OCI-LY3 (cell line): ENCODE results near the gene CCDC80.
A peak's percentile ranks its signal among the peaks of the same experiment; 100 is the strongest.

Experiments
- H2AFZ ChIP-seq: fragments of 200-600, 300-600 bp; shearing (Covaris generic); 2 replicates; pipeline ENCODE4 v1.6.0; 2014; ENCODE audit warnings: antibody characterized with exemption, low read depth, low read length
- H3K27ac ChIP-seq: fragments of 200-600, 300-600 bp; sonication (generic); 2 replicates; pipeline ENCODE4 v1.5.1; 2014; ENCODE audit warnings: mild to moderate bottlenecking, low read length, moderate library complexity, mixed read lengths
- H3K27me3 ChIP-seq: fragments of 200-600, 300-600 bp; sonication (generic); 2 replicates; pipeline ENCODE4 v1.6.1; 2014; ENCODE audit warnings: low read depth, low read length, mixed read lengths
- H3K36me3 ChIP-seq: fragments of 200-600, 300-600 bp; sonication (generic); replicated peaks from 2 replicates; pipeline ENCODE3; 2014; ENCODE audit warnings: low read depth, low read length, mixed read lengths
- H3K4me1 ChIP-seq: fragments of 300-600, 200-600 bp; sonication (generic); 2 replicates; pipeline ENCODE4 v1.6.1; 2014; ENCODE audit warnings: low read length, mixed read lengths
- H3K4me2 ChIP-seq: fragments of 200-600, 300-600 bp; sonication (generic); 2 replicates; pipeline ENCODE4 v1.6.1; 2014; ENCODE audit warnings: low read length, mixed read lengths
- H3K4me3 ChIP-seq: fragments of 300-600, 200-600 bp; sonication (generic); 2 replicates; pipeline ENCODE4 v1.5.1; 2014; ENCODE audit warnings: antibody characterized with exemption, mild to moderate bottlenecking, low read length, moderate library complexity
- H3K79me2 ChIP-seq: fragments of 300-600, 200-600 bp; shearing (Covaris generic); 2 replicates; pipeline ENCODE4 v1.6.1; 2014; ENCODE audit warnings: mild to moderate bottlenecking, low read length, mixed read lengths
- H3K9ac ChIP-seq: fragments of 300-600, 200-600 bp; shearing (Covaris generic); 2 replicates; pipeline ENCODE4 v1.6.0; 2014; ENCODE audit warnings: mild to moderate bottlenecking, low read length, moderate library complexity
- H3K9me3 ChIP-seq: fragments of 200-600, 300-600 bp; shearing (Covaris generic); 2 replicates; pipeline ENCODE4 v1.6.1; 2014; ENCODE audit warnings: low read length, mixed read lengths; ENCODE audit not compliant: insufficient read depth
- H4K20me1 ChIP-seq: fragments of 200-600, 300-600 bp; sonication (generic); 2 replicates; pipeline ENCODE4 v1.6.1; 2016; ENCODE audit warnings: low read length, mixed read lengths; ENCODE audit not compliant: insufficient read depth
- CTCF ChIP-seq: fragments of 200-600, 300-600 bp; sonication (generic); IDR thresholded peaks from 2 replicates; pipeline ENCODE4 v1.5.1; 2014; ENCODE audit warnings: antibody characterized with exemption, low read length, low read depth
- EZH2phosphoT487 ChIP-seq: fragments of 200-600 bp; shearing (Covaris generic); IDR thresholded peaks from 2 replicates; pipeline ENCODE4 v1.6.1; 2018; ENCODE audit warnings: antibody characterized with exemption, mixed run types, low read depth

Gene CCDC80

GRCh38 chr3:112634786-112635541 lies 6.0 kb downstream of the CCDC80 start:
- peak overlapping the region; percentile 22 for H3K4me3 ChIP-seq
- peaks cover 6% of the 10 kb centered on the region for H3K36me3 ChIP-seq
- peak overlapping the region; percentile 9; the same call in 1 of the 2 replicates for H3K9ac ChIP-seq
- no peaks in the 10 kb centered on the region for H3K79me2 ChIP-seq
- peaks cover 63% of the 10 kb centered on the region for H3K4me1 ChIP-seq
- no peaks in the 10 kb centered on the region for H4K20me1 ChIP-seq
- H3K9me3 ChIP-seq = 0 out of 2 replicates have a peak, but pooled peaks cover 7% of the 10 kb centered on the region
- peak overlapping the region; percentile 68 for H3K27ac ChIP-seq
- peak overlapping the region; percentile 54 for H3K4me2 ChIP-seq
- no peak overlapping the region for H2AFZ ChIP-seq
- no peaks in the 10 kb centered on the region for H3K27me3 ChIP-seq
- TF ChIP-seq CTCF = peak; percentile 10; the same call in 1 of the 2 replicates
- no peak for TF ChIP-seq EZH2phosphoT487

- 0 out of 2 replicates have a peak, but pooled peaks cover 7% of the 10 kb centered on the region for H3K9me3 ChIP-seq
- peaks cover 6% of the 10 kb centered on the region for H3K36me3 ChIP-seq
- H3K4me2 ChIP-seq = no peak overlapping the region
- H3K4me3 ChIP-seq = no peak overlapping the region
- no peaks in the 10 kb centered on the region for H3K79me2 ChIP-seq
- no peak for TF ChIP-seq EZH2phosphoT487
- H2AFZ ChIP-seq = no peak overlapping the region
- no peak overlapping the region for H3K27ac ChIP-seq
- no peaks in the 10 kb centered on the region for H3K27me3 ChIP-seq
- peaks cover 74% of the 10 kb centered on the region for H3K4me1 ChIP-seq
- H3K9ac ChIP-seq = no peak overlapping the region
- H4K20me1 ChIP-seq = no peaks in the 10 kb centered on the region
Measured at GRCh38 chr3:112633757-112634156, 7.2 kb downstream of the CCDC80 start.

GRCh38 chr3:112633191-112633590 lies 7.8 kb downstream of the CCDC80 start:
- no peak overlapping the region for H2AFZ ChIP-seq
- 0 out of 2 replicates have a peak, but pooled peaks cover 7% of the 10 kb centered on the region for H3K9me3 ChIP-seq
- H3K4me1 ChIP-seq = peaks cover 80% of the 10 kb centered on the region
- peaks cover 6% of the 10 kb centered on the region for H3K36me3 ChIP-seq
- H4K20me1 ChIP-seq = no peaks in the 10 kb centered on the region
- TF ChIP-seq CTCF (no peak), EZH2phosphoT487 (no peak)
- no peak overlapping the region for H3K4me3 ChIP-seq
- 0 out of 2 replicates have a peak overlapping the region, but pooled peaks have one; percentile 10 for H3K4me2 ChIP-seq
- H3K27ac ChIP-seq = no peak overlapping the region
- H3K79me2 ChIP-seq = no peaks in the 10 kb centered on the region
- no peak overlapping the region for H3K9ac ChIP-seq
- no peaks in the 10 kb centered on the region for H3K27me3 ChIP-seq

GRCh38 chr3:112632596-112632995 lies 8.3 kb downstream of the CCDC80 start:
- no peak overlapping the region for H3K4me3 ChIP-seq
- H3K4me1 ChIP-seq = peaks cover 82% of the 10 kb centered on the region
- H4K20me1 ChIP-seq = no peaks in the 10 kb centered on the region
- peaks cover 6% of the 10 kb centered on the region for H3K36me3 ChIP-seq
- H2AFZ ChIP-seq = no peak overlapping the region
- no peak overlapping the region for H3K27ac ChIP-seq
- TF ChIP-seq CTCF (no peak), EZH2phosphoT487 (no peak)
- H3K9me3 ChIP-seq = 0 out of 2 replicates have a peak, but pooled peaks cover 7% of the 10 kb centered on the region
- H3K9ac ChIP-seq = no peak overlapping the region
- H3K27me3 ChIP-seq = no peaks in the 10 kb centered on the region
- no peaks in the 10 kb centered on the region for H3K79me2 ChIP-seq
- H3K4me2 ChIP-seq = 0 out of 2 replicates have a peak overlapping the region, but pooled peaks have one; percentile 10
